T-helper 1 cell (primary cell): ENCODE data around the gene PODNL1.
"Not testable (repeated sequence)": the region's sequence is repeated elsewhere in the genome, so short reads cannot be mapped to it uniquely, and the experiment has no call there.

Experiments used
- DNase-seq, 5 donors: peaks; one replicate each; pipeline ENCODE4 v3.0.0-alpha.2; 2012 to 2020

PODNL1 gene

DNA sequence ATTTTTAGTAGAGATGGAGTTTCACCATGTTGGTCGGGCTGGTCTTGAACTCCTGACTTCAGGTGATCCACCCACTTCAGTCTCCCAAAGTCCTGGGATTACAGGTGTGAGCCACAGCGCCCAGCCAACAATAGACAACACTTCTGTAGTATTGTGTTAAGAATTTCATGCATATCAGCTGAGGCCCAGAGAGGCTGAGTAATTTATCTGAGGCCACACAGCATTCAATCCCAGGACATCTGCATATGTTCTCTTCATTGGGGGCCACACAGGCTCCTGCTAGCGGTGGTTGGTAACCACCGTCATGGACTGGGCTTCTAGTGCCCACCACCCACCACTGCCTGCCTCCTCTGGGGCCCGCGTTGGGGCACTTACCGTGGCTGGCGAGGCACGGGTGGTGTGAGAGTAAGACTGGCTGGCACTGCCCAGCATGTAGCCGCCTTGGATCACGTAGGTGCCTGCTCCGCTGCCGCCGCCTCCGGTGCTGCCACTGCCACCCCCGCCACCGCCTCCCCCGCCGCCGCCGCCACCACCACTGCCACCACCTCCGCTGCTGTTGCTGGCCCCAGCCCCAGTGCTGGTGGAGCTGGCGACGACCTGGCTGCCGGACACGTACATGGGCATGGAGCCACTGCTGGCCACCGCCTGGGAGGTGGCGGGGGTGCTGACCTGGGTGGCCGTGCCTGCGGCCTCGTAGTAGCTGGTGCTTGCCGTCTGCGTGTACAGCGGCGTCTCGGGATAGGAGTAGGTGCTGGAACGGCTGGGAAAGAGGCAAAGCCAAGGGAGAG, 34.3 kb upstream of the PODNL1 start:
- no peak for DNase-seq

DNA sequence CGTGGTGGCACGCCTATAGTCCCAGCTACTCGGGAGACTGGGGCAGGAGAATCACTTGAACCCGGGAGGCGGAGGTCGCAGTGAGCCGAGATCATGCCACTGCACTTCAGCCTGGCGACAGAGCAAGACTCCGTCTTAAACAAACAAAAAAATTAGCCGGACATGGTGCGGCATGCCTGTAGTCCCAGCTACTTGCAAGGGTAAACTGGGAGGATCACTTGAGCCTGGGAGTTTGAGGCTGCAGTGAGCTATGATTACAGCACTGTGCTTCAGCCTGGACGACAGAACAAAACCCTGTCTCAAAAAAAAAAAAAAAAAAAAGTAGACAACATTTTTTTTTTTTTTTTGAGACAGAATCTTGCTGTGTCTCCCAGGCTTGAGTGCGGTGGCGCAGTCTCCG, 33.7 kb upstream of the PODNL1 start:
- not testable (repeated sequence) for DNase-seq

DNA sequence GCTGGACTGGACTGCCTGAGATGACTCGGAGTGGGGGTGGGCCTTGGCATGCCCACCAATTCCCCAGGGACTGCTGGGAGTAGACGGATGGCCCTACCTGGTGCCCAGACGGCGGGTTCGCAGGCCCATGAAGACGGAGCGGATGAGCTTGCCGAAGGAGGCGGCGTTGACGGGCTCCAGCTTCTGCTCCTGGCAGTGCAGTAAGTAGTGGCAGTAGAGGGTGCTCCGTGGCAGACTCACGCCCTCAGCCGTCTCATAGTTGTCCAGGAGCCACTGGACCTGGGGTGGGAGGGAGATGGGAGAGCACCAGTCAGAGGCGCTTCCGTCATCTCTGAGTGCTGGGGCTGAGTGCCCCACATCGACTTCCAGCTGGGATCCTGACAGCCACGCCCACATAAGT, 31.7 kb upstream of the PODNL1 start:
- DNase-seq: no peak

DNA sequence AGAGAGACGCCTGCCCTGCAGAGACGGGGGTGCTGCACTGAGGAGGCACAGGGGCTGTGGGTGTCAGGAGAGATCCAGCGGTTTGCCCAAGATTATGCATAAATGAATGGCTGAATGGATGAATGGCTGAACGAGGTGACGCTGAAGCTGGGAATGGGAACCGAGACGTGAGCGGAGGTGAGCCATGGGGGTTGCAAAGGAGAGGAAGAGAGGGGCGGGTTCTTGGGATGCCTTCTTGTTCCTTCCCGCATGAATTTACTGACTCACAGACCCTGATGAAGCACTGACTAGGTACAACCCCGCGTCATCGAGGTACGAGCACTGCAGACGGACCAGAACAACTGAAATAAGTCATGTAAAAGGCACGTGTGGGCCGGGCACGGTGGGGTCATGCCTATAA, 30.8 kb upstream of the PODNL1 start:
- no peak for DNase-seq

DNA sequence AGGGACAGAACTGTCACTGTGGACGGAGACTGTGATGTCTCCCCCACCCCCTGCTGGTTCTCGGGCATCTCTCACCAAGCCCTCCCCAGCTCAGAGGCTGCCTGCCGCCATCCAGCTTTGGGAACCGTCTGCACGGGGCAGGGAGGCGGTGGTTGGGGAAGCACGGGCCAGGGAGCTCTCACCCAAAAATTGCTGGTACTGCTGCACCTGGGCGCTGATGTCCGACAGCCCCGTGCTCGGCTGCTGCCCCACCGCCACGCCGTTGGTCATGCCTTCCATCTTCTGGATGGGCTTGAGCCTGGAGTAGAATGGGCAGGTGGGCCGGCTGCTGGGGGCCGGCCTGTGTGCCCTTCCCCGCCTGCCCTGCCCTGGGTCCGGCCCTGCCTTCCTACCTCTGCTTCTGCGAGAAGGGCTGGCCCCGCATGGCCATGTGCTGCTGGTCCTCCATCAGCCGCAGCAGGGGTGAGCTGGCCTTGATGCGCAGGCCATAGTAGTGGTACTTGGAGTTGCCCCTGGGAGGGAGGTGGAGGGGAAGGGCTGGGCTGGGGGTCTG, 30.2 kb upstream of the PODNL1 start:
- no peak for DNase-seq

DNA sequence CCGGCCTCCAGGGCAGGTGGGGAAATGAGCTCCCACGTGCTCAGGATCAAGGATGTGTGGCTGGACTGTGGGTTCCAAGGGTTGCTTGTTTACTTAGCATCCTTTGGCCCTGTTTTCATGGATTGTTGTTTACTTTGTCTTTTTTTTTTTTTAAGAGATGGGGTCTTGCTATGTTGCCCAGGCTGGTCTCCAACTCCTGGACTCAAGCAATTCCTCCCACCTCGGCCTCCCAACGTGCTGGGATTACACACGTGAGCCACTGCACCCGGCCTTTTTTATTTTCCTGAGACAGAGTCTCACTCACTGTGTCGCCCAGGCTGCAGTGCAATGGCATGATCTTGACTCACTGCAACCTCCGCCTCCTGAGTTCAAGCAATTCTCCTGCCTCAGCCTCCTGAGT, 29.0 kb upstream of the PODNL1 start:
- DNase-seq: not testable (repeated sequence)

DNA sequence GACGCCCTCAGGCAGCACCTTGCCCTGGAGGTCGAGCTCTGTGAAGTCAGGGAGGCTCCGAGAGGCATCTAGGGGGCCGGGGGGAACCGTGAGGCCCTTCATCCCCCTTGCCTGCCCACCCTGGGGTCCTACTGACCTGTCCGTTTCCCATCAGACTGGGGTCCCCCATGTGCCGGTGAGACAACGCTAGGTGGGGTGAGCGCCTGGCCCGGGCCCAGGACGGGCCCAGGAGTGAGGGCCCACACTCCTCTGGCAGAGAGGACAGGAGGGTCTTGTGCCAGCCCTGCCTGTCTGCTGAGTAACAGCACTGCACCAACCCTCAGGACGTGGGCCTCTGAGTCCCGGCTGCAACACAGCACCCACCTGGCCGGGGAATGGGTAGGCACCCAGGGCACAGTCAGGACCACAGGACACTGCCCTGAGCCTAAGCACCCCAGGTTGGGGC, 28.5 kb upstream of the PODNL1 start:
- no peak for DNase-seq

DNA sequence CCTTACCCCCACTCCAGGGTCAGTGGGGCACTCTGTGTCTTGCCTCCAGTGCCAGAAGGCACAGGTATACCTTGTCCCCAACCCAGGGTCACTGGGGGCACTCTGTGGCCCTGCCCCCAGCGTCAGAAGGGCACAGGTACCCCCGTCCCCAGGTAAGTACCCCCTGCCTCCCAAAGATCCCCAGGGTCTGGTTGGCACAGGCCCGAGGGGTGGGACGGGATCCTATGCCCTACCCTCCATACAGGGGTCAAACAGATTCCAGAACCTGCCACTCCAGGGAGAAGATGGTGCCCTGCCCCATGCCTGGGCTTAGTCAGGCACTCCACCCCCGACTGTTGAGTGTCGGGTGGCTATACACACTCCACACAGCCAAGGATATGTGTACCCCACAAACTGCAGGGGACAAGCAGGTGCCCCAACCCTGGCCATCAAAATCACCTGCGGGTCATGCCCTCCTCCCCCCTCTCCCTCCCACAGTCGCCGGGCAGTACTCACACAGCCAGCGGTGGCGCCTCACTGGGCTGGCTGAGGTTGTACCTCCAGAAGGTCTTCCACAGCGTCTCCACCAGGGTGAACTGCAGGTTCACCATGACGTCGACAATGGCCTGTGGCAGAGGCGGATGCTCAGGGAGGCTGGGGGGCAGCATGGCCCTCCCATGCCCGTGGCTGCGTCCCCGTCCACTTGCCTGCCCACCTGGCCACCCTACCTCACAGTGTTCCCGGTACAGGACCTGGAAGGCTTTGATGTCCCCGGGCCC, 27.9 kb upstream of the PODNL1 start:
- no peak for DNase-seq

DNA sequence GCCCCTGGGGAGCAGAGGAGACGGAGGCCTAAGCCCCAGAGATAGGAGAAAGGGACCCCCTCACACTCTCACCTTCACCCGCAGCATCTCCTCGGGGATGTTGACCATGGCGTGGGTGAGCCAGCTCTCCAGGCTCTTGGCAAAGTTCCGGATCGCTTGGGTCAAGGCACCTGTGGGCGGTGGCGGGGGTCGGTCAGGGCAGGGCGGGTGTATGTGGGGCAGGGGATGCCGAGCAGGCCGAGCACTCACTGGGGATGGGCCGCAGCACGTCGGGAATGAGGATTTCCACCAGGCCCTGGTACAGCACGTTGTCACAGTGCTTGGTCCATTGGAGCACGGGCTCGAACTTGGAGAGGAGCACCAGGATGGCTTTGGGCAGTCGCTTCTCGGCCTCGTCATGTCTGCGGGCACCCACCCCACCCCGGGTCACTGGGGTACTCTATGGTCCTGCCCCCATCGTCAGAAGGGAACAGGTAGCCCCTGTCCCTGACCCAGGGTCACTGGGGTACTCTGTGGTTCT, 27.2 kb upstream of the PODNL1 start:
- DNase-seq: no peak

DNA sequence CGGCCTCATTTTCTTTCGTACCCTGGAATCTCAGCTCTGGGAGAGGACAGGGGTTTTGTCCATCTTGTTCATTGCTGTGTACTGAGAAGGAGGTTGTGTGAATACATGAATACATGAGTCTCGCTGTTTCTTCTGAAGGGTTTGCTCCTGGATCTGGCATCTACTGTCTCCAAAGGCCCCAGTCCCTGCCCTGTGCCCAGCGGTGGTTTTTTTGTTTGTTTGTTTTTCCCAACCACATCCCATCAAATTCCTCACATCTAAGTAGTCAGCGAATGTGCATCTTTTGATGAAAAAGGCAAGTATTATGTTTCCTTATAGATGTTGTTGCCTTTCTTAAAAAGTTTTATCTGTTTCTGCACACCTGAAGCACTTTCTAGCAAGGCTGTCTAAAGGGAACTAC, 26.6 kb upstream of the PODNL1 start:
- no peak for DNase-seq

DNA sequence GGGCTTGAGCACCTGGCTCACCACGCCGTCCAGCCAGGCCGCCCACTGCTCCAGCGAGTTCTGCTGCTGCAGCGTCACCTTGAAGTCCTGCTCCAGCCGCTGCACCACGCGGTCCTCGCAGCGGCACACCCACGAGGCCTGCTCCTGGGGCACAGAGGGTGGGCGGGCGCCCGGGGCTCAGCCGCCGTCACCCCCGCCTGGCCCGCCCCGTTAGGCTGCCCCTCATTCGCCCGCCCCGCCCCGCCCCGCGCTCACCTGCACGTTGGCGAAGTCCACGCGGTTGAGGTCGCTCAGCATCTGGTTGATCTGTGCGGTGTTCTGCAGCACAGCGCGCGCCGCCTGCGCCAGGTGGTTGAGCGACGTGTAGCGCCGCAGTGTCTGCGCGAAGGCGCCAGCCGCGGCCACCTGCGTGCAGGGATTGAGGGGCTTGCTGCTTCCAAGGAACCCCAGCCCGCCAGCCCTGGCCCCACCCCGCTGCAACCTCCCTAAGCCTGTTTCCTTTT, 25.4 kb upstream of the PODNL1 start:
- DNase-seq: no peak

DNA sequence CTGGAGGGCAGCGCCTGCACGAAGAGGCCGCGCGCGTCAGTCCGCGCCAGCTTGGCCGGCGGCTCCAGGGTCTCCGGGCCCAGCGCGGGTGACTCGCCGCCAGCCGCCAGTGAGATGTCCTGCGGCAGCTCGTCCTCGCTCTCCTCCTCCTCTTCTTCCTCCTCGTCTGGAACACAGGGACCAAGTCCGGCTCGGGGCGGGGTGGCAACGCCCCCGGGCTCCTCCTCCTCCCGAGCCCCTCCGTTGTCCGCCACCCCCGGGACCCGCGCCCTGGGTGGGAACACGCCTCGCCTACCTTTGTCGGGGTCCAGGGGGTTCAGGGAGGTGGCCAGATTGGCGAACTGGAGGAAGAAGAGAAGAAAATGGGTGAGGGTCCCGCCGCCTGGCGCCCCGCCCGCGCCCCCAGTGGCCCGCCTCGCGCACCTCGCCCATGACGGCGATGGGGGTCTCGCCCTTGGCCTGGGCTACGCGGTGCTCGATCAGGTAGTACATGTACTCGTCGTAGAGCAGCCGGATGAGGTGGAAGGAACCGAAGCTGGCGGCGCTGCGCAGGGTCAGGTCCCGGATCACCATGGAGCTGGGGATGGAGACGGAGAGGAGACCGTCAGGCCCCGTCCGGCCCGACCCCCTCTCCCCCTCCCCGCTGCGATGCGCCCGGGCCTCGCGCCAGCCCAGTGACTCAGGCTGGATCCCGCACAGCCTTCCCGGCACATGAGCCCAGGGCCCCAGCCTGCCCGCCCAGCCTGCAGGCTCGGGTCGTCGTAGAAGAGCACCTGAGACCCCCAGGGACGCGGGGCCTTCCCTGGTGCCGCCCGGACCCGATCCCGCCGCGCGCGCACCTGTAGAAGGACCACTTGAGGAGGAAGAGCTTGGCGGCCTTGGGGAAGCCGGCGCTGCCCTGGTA, 24.7 kb upstream of the PODNL1 start:
- DNase-seq: no peak

DNA sequence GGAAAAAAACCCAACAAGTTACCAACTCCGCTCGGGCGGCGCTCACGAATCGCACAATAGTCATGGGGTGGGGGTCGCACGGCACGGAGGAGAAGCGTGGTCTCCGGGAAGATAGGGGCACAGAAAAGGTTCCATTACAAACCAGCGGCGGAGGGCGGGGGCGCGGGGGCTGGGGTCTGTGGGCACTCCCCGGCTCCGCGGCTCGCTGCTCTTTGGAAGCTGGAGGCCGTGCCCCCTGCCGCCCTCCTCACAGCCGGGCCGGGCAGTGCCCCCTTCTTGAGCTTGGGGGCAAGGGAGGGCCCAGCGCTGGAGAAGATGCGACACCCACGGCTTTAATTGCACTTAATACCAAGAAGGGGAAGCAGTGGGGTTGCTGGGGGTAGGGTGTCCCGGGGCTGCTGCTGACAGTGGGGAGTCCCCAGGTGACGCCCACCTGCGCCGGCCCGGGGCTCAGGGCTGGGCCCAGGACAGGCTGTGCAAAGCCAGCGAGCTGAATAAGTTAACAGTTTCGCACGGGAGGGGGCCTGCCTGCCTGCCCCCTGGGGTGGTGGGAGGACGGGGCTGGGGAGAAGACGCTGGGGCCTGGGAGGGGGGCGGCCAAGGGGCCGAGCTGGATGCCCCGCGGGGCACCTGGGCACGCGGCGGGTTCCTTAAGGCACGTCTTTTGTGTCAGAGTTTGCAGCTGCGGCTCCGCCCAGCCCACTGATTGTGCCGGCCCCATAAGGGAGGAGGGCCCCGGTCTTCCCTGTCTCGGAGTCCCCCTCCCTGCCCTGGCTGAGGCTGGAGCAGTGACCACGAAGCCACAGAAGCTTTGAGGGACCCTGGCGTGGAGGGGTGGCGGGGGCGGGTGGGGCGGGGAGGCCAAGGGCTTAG, 23.8 kb upstream of the PODNL1 start:
- DNase-seq: no peak

DNA sequence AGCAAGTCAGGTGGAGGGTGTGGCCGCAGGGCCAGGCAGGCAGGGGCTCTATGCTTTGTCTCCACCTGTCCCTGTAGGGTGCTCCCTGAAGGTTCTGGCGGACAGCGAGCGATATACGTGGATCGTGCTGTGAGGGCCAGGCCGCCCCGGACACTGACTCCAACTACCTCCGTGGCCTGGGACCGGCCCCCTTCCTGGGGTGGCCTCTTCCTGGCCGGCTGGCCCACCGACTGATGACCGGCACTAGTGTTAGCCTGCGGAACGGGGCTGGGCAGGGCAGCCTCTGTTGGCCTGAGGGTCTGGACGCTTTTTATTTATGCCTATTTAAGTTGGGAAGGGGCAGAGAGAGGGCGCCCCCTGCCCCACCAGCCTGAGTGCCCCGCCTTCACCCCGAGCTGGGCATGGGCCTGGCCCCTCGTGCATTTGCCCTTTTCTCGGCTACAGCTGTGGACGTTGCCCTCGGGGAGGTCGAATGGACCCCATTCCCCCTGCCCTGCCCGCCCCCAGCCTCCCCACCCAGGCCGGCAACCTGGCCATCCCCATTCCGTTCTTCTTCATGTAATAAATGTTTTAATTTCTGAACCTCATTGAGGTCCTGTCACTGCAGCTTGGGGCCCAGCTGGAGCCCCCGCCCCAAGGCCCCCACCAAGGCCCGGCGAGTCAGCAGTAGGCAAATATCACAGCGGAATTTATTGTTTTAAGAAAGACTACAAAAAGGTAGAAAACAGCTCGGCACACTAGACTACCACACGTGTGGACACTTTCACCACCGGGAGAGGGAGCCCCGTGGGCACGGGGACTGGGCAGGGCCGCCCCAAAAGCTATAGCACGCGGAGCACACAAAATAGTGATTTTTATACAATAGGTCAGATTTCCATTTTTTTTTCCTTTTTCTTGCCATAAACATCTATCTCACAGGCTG, 22.9 kb upstream of the PODNL1 start:
- DNase-seq: no peak

DNA sequence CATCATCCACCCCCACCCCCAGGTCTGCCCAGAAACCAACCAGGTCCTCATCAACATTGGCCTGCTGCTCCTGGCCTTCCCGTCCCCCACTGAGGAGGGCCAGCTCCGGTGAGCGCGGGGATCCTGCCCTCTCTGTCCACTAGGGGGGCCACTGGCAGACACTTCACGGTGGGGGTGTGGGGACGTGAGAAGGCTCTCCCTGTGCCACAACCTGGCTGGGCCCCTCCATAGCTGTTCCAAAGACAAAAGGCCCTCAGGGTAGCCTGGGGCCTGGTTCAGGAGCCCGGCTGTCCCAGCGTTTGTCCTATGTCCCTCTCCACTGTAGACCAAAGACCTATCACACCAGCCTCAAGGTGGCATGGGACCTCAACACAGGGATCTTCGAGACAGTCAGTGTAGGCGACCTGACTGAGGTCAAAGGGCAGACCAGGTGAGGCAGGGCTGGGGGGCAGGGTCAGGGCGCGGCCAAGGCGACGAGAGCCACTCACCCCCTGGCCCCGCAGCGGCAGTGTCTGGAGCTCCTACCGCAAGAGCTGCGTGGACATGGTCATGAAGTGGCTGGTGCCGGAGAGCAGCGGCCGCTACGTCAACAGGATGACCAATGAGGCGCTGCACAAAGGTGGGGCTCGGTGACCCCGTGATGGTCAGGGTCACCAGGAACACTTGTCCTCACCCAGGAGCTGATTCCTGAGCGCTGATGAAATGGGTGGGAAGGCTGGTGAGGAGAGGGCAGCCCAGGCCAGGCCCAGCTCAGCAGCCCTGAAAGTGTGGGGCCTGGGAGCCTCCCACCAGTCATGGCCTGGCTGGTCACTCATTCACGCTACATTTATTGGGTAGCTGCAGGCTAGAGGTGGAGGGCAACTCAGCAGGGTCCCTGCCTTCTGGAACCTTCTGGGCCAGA, 22.0 kb upstream of the PODNL1 start:
- DNase-seq: no peak

DNA sequence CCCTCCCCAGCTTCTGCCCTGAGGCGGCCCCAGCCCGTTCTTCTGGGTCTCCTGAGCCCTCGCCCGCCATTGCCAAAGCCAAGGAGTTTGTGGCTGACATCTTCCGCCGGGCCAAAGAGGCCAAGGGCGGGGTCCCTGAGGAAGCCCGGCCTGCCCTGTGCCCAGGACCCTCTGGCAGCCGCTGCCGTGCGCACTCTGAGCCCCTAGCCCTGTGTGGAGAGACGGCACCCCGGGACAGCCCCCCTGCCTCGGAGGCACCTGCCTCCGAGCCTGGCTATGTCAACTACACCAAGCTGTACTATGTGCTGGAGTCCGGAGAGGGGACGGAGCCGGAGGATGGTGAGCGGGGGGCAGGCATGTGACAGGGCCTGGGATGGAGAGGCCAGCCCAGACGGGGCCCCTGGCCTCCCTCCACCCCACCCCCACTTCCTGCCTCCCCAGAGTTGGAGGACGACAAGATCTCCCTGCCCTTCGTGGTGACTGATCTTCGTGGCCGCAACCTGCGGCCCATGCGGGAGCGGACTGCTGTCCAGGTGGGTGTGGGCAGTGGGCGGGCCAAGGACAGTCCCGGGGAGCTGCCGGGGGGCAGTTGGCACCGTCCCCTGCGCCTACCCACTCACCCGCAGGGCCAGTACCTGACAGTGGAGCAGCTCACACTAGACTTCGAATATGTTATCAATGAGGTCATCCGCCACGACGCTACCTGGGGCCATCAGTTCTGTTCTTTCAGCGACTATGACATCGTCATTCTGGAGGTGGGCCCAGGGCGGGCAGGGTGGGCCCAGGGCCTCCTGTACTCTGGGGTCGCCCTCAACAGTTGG, 21.1 kb upstream of the PODNL1 start:
- DNase-seq: no peak

DNA sequence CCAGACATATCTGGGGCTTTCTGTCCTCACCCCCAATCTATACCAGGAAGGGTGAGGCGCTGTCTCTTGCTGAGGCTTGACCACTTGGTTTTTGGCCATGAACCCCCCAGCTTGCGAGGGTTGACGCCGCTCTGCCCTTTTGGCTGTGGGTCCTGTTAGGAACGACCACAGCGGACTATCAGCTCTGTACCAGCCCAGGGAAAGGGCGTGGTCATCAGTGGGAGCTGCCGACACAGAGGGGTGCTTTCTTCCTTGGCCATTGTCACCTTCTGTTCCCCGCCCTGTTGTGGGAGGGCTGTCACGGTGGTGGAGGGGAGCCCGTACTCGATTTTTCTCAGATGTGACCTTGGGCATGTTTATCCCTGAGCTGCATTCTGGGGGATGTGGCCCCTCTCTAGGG, 19.8 kb upstream of the PODNL1 start:
- DNase-seq: no peak

DNA sequence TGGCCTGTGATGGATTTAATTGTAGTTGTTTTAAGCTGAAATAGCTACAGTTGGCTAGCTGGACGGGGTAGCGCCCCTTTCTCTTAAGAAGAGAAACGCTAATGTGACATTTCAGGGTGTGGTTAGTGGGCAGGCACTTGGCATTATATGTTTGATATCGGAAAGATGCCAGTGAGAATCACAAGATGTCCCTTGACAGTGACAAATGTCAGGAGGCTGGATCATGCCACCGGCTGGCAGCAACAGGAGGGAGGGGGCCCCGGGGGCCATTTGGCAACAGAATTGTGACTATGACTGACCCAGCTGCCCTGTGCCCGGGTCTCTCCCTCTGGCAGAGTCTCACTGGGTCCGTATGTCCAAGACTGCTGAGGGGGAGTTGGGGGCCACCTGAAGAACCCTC, 18.8 kb upstream of the PODNL1 start:
- no peak for DNase-seq
